COLO668 (cell line): Measurements from ENCODE around the gene TGFB1.
"Not testable (repeated sequence)": the region's sequence is repeated elsewhere in the genome, so short reads cannot be mapped to it uniquely, and the experiment has no call there.

Source experiments
- DNase-seq: peaks from one replicate; lab custom pipeline; 2025; ENCODE audit not compliant: unreplicated experiment; lab: John Stamatoyannopoulos, UW

TGFB1 gene

DNA sequence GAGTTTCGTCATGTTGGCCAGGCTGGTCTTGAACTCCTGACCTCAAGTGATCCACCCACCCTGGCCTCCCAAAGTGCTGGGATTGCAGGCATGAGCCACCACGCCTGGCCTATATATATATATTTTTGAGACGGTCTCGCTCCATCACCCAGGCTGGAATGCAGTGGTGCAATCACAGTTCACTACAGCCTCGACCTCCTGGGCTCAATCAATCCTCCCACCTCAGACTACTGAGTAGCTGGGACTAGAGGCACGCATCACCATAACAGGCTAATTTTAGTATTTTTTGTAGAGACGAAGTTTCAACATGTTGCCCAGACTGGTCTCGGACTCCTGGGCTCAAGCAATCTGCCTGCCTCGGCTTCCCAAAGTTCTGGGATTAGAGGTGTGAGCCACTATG lies 6.8 kb downstream of the TGFB1 start:
- DNase-seq: not testable (repeated sequence)

DNA sequence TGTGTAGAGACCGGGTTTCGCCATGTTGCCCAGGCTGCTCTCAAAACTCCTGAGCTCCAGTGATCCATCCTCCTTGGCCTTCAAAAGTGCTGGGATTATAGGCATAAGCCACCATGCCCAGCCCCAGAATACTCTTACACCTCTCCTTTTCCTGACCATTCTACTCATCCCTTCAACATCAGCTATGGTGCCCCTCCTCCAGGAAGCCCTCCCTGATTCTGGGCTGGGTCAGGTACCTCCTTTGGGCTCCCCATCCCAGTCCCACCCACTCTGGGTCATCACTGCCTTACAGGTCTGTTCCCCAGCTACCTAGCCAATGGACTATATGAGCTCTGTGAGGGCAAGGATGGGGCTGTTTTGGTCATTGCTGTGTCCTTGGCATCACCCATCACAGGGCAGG lies 9.6 kb downstream of the TGFB1 start:
- no peak for DNase-seq

DNA sequence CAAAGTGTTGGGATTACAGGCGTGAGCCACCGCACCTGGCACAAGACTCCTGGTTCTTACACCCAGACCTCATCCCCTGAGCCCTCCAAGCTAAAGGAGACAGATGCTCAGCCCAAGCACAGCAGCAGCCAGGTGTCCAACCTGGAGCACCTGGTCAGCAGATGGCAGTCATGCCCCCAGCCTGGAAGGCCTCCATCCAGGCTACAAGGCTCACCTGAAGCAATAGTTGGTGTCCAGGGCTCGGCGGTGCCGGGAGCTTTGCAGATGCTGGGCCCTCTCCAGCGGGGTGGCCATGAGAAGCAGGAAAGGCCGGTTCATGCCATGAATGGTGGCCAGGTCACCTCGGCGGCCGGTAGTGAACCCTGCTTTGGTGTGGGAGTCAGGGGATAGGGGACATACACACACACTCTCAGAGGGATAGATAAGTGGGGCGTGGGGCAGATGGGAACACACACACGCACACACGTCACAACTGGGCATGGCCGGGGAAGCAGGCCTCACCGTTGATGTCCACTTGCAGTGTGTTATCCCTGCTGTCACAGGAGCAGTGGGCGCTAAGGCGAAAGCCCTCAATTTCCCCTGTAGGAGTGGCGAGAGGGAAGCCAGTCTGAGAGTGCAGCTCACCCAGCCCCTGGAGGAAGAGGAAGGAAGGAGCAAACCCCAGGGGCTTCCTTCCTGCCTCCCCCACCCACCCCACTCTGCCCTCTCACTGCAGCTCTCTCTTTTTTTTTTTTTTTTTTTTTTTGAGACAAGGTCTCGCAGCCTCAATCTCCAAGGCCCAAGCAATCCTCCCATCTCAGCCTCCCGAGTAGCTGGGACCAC lies 11.8 kb downstream of the TGFB1 start:
- DNase-seq: peak; percentile 60

DNA sequence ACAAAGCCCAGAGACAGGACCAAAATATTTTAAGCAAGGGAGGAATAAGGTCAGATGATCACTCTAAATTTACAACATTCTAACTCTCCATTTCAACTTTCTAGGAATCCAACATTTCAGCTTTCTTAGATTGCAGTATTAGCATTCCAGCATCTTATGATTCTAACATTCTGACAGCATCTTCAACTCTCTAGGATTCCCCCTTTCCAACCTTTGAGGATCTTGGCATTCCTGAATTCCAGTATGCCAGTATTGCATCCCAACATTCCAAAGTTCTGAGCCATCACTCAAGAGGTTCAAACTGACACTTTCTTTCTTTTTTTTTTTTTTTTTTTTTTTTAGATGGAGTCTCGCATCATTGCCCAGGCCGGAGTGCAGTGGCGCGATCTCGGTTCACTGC lies 13.8 kb downstream of the TGFB1 start:
- no peak for DNase-seq

- no peak for DNase-seq
Observed at GRCh38 chr19:41335467-41335866, 18.3 kb downstream of the TGFB1 start.

DNA sequence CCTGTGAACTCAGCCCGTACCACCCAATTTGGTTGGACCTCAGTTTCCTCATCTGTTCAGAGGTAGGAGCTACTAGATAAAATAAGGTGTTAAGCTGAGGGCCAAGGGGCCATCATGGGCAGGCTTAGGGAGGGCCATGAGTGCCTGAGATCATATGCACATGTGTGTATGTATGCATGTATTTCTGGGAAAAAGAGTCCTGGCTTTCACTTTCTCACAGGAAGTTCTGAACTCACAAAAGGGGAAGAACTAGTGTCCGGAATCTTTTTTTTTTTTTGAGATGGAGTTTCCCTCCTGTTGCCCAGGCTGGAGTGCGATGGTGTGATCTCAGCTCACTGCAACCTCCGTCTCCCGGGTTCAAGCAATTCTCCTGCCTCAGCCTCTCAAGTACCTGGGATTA lies 18.9 kb downstream of the TGFB1 start:
- no peak for DNase-seq

- DNase-seq: no peak
Observed at GRCh38 chr19:41332468-41332867, 21.3 kb downstream of the TGFB1 start.

DNA sequence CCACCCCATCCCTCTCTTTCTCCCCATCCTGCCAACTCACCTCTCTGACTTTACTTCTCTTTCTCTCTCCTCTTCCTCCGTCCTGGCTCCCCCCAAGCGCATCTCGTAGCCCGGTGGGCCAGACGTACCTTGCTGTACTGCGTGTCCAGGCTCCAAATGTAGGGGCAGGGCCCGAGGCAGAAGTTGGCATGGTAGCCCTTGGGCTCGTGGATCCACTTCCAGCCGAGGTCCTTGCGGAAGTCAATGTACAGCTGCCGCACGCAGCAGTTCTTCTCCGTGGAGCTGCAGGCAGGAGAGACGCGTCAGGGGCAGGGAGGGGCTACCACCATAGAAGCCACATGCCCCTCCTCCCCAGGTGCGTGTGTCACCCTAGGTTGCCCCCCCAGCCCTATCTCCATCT lies 21.7 kb downstream of the TGFB1 start:
- no peak for DNase-seq

DNA sequence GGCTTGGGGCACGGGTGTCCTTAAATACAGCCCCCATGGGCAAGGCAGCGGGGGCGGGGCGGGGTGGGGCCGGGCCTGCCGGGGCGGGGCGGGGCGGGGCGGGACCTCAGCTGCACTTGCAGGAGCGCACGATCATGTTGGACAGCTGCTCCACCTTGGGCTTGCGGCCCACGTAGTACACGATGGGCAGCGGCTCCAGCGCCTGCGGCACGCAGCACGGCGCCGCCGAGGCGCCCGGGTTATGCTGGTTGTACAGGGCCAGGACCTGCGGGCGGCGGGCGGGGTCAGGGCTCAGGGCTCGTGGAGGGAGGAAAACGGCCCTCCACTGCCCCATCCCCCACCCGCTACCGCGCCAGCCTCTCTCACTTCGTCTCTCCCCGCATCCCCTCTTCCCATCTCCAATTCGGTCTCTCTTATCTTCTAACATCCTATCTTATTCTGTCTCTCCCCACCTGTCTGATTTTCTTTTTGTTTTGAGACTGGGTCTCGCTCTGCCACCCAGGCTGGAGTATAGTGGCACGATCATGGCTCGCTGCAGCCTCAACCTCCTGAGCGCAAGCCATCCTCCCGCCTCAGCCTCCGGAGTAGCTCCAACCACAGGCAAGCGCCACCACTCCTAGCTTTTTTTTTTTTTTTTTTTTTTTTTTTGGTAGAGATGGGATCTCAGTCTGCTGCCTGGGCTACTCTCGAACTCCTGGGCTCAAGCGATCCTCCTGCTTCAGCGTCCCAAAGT lies 22.6 kb downstream of the TGFB1 start:
- no peak for DNase-seq

DNA sequence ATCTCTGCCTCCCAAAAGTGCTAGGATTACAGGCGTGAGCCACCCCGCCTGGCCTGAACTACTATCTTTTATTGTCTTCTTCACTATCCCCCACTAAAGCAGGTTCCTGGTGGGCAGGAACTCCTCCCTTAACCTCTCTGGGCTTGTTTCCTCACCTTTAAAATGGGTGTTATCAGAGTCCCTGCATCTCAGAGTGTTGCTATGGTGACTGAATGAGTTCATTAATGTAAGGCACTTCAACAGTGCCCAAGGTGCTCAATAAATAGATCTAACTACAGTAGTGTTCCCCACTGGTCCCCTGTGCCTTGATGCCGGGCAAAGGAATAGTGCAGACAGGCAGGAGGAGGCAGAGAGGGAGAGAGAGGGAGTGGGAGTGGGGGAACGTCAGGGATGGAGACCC lies 23.2 kb downstream of the TGFB1 start:
- no peak for DNase-seq

- DNase-seq: no peak
Observed at GRCh38 chr19:41328842-41329225, 24.9 kb downstream of the TGFB1 start.

DNA sequence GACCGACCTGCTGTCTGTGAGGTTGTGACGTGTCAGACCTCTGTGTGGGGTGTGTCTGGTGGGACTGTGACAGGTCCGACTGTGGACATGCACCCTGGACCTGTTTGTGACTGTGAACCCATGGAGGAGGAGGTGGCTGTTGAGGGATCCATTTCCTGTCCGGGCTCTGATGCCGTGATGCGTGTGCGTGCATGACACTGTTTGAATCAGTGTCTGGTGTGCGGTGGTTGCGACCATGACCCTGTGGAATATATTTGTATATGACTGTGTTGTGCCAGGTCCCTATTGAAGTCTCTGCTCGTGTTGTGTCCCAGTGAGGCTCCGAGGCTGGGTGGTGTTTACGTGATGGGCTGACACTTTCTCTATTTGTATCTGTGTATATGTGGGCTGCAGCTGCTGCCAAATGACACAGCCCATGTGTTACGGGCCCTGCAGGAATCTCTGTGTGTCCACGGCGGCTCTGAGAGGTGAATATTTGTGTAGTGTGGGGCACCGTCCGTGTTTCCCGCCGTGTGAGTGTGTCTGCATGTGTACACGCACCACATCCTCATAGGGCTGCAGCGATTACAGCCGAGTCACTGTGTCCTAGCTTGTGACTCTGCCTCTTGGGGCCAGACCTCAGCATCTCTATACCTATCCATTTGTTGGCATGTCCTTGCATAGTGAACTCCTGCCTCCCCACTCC lies 25.4 kb downstream of the TGFB1 start:
- DNase-seq: peak; percentile 21

DNA sequence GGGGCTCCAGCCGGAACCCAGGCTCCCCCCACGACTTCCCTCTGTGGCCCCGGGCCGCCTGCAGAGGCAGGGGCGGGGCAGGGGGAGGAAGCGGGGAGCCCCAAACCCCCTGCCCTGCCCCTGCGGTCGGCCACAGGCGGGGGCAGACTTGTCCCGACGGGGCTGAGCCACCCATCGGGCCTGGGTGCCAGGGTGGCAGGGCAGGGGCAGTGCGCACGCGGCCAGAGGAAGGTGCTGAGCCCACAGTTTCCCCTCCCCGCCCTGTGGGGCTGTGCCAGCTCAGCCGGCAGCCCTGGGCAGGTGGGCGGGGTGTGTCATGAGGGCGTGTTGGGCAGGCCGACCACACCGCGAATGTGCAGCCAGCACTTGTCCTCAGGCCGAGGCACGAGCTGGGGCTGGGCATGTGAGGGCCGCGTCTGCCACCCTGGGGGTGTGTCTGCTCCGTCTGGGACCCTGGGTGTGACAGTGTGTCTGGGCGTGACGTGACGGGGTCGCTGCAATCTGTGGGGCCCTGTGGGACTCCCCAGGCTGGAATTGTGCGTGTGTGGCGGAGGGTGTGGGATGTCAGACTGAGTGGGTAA lies 26.1 kb downstream of the TGFB1 start:
- peak; percentile 51 for DNase-seq

GRCh38 chr19:41327076-41327575 lies 26.6 kb downstream of the TGFB1 start:
- no peak for DNase-seq

DNA sequence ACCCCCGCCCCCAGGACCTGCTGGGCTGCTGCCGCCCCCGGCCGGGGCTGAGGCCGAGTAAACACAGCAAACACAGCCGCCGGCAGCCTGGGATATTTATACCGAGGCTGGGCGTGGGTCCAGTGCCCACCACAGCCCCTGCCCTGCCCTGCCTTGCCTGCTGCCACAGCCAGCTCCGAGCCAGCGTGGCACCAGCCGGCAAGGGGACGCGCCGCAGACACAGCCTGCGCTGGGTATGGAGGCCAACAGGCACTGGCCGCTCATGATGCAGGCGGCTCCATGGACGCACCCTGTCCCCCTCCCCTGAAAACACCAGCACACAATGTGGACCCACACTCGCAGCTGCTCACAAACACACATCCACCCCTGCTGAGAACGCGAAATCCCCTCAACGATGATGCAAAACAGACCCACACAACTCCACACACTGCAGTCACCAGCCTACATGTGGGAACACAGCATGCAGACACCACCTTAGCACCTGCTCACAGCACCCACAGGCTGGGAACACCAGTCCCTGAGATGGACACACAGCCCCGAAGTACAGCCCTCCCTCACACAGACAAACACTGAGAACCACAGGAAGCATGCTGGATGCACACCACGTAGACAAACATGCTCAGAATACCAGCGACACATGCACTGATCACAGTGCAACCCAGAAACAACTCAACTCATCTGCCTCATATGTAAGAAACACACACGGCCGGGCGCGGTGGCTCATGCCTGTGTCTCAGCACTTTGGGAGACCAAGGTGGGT lies 27.6 kb downstream of the TGFB1 start:
- peak; percentile 28 for DNase-seq

- no peak for DNase-seq
Observed at GRCh38 chr19:41325640-41325946, 28.1 kb downstream of the TGFB1 start.

DNA sequence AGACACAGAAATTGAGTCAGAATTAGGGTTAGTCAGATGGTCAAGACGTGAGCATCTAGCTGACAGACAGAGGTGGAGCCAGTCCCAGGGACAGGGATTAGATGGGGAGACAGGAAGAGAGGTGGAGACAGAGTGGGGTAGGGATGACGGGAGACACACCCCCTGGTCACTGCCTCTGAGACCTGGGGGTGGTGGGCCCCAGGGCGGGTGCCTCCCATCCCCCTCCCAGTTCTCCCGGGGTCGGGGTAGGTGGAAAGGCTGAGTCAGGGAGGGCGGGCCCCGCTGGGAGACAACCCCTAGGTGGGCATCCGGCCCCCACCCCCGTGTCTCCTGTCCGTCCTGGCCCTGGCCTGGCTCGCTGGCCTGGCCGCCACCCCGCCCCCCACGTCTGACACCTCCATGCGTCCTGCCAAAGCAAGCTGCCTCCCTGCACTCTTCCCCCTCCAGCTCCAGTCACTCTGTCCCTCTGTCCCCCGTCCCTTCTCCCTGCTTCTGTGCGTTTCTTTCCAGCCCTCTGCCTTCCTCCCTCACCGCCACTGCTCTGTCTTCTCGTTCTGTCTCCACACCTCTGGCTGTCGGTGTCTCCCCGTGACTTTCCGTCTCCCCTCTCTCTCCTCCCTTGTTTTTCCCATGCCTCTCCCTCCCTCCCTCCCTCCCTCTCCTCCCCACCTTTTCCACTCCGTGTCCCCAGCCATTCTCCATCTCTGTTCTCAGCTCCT lies 28.6 kb downstream of the TGFB1 start:
- peak; percentile 9 for DNase-seq

- DNase-seq: no peak
Observed at GRCh38 chr19:41324231-41324702, 29.5 kb downstream of the TGFB1 start.

GRCh38 chr19:41323430-41324125 lies 30.1 kb downstream of the TGFB1 start:
- DNase-seq: no peak
